Stimulated activated naive CD4-positive, alpha-beta T cell (primary cell): ENCODE results near the gene ZNF827.

Source experiments
- DNase-seq, 6 experiments: peaks; one replicate each; lab custom pipeline; 2025; lab: John Stamatoyannopoulos, UW

Gene ZNF827, protein sequence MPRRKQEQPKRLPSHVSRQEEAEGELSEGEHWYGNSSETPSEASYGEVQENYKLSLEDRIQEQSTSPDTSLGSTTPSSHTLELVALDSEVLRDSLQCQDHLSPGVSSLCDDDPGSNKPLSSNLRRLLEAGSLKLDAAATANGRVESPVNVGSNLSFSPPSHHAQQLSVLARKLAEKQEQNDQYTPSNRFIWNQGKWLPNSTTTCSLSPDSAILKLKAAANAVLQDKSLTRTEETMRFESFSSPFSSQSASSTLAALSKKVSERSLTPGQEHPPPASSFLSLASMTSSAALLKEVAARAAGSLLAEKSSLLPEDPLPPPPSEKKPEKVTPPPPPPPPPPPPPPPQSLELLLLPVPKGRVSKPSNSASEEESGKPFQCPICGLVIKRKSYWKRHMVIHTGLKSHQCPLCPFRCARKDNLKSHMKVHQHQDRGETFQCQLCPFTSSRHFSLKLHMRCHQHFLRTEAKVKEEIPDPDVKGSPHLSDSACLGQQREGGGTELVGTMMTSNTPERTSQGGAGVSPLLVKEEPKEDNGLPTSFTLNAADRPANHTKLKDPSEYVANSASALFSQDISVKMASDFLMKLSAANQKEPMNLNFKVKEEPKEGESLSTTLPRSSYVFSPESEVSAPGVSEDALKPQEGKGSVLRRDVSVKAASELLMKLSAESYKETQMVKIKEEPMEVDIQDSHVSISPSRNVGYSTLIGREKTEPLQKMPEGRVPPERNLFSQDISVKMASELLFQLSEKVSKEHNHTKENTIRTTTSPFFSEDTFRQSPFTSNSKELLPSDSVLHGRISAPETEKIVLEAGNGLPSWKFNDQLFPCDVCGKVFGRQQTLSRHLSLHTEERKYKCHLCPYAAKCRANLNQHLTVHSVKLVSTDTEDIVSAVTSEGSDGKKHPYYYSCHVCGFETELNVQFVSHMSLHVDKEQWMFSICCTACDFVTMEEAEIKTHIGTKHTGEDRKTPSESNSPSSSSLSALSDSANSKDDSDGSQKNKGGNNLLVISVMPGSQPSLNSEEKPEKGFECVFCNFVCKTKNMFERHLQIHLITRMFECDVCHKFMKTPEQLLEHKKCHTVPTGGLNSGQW

DNA sequence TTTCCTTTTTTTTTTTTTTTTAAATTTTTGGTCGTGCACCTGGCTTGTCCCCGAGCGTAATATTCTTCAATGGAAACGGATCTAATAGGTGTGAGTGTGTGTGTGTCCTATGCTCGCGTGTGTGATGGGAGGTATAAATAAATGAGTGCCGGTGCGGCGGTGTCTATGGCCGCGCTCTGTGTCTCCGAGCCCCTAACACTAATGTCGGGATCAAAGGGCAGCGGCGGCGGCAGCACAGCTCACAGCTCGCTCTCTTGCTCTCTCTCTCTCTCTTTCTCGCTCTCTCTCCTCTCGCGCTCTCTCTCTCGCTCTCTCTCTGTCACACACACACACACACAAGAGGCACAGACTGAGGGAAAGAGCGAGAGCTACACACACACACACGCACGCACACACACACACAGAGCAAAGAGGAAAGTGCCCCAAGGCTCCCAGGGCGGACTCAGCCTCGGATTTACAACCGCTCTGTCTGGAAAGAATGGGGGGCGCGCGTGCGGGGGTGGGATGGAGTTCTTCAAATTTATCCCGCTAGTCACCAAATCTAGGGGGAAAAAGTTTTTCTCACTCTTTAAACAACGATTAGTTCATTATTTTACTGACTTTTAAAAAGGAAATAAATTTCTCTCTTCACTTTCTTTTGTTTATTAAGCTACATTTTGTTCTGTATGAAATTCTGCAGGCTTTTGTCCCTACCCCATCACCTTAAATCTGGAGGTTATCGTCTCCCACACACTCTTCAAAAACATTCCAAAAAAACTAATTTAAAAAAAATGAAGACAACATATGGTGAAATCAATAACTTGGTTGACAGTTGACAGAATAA, at the start of gene ZNF827:
TSS of gene ZNF827 (minus strand) at position 206 of the 823 bp plus-strand sequence. CDS start 416 bp downstream, outside the sequence.
- peak; percentile 35 to 73 (median 63) for DNase-seq

DNA sequence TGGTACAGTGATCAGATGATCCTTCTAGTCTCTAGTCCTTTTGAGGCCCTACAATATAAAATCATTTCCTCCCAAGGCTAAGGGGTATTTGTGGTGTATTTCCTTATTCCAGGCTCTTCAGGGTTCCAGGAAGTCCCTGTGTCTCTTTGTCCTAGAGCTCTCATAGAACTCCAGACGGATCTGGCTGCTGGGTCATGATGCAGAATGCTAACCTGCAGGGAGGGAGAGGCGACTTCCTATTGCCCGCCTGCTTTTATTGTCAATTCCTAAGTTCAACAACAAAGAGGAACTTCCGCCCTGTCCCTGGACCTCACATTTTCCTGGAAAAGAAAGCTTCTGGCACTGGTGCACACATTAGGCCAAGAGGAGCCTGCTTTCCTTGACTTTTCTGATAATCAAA, 45.9 kb upstream of the ZNF827 start:
- DNase-seq = no peak

DNA sequence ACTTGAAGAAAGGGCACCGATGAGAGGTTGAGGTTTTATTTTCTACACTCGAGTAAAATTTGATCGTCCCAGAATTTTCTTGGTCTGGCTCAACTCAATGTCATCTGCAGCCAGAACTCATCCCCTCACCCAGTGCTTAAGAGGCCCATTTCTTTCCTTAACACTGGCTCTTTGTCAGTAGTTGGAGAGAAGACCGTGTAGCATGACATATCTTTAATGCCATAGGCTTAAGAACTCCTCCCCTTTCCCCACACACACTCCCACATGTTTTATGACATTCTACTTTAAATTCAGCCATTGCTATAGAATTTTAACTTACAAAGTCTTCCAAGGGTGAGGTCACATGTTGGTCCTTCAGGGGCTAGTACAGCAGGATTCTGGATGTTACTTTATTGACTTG, 44.2 kb upstream of the ZNF827 start:
- no peak for DNase-seq

DNA sequence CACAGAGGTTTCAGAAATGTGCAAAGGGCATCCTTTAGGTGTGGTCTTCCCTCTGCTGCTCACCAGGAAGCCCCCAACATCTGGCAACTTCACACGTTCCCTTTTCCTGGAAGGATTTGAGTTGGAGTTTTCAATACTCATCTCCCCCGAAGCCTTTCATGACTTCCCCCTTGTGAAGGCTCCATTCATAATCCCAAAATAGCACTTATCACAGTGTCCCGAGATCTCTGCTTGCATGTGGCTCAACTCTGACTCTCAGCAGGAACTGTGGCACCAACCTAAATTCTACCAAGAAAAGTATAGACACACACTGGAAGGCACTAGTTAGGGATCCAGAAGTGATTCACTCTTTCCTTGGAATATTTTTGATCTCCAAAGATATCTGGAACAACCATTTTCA, 40.5 kb upstream of the ZNF827 start:
- no peak for DNase-seq

DNA sequence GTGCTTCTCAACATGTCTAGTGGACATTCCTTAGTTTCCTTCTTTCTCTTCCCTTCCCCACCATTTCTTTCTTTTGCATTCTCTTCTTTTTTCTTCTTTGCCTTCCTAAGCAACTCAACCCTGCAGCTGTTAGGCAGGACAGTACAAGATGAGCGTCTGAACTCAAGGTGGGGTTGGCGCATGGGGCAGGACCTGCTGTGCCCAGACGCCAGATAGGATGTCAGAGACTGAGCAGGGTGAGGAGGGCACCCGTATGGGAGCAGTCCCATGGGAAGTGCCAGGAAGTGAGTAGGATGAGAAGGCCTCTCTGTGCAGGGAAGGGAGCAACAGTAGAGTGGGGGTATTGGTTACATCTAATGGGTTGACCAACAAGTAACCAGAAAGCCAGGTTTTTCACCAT, 38.1 kb upstream of the ZNF827 start:
- no peak for DNase-seq

DNA sequence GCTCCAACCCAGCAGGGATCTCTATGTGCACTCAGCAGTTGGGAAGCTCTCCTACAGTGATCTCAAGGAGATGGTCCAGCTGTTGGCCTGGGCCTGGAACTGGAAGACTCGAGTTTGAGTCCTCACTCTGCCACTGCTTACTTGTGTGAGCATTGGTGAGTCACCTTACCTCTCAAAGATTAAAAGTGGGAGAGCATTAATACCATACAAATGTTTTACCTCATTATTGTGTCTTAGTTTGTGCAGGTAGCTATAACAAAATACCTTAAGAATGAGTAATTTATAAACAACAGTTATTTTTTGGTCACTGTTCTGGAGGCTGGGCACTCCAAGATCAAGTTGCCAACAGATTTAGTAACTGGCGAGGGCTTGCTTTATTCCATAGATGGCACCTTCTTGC, 21.4 kb upstream of the ZNF827 start:
- DNase-seq = no peak

DNA sequence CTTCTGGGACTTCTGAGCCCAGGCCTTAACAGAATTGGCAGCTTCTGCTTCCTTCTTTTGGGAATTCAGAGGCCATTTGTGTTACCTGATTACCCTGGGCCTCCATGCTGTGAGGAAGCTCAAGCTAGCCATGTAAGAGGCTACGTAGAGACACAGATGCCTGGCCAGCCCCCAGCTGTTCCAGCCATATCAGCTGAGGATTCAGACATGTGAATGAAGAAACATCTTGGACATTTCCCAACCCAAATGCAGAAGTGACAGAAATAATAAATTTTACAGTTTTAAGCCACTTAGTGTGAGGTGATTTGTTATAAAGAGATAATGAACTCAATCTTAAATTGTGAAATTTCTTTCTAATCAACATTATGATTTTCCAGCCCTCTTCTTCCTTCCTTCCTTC, 18.7 kb upstream of the ZNF827 start:
- no peak for DNase-seq

DNA sequence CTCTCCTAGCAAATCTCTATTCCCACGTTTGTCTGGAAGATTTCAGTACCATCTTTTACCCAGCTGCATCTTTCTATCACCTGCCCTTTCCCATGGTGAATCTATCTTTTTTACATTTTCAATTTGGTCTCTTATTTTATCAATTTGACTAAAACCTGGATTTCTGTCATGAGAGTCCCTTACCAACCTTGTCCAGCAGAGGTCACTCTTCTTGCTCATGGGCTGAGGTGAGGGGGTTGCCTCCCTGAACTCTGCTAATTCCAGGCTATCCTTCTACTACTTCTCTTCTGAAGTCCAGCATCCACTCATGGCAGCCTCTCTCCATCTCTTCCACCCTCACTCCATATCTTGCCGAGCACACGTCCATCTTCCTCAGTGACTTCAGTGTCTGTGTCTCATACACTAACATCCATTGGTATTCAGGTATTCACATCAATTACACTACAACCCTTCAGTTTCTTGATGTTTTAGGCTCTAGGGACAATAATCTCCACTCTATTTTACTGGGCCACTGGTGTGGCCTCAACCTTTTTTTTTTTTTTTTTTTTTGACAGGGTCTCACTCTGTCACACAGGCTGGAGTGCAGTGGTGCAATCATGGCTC, 17.8 kb upstream of the ZNF827 start:
- peak in 3 of 6 experiments; percentile 0 to 33 (median 27) for DNase-seq

DNA sequence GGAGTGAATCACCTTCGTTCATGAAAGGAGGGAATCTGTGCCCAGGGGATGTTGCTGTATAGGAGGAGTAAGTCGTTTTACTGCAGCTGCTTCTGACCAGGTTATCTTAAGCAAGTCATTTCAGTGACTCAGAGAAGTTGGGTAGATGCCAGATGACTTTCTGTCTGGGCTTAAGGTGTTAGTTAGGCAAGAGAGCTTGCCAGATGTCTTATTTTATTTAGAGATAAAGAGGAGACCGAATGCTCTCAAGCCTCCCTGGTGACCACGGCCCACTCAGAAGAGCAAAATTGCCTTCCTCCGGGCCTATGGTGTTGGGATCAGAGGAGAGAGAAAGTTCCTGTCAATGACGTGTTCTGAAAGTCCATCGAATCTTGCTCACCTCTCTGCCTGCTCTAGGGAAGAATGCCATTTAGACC, 16.3 kb upstream of the ZNF827 start:
- DNase-seq = no peak

DNA sequence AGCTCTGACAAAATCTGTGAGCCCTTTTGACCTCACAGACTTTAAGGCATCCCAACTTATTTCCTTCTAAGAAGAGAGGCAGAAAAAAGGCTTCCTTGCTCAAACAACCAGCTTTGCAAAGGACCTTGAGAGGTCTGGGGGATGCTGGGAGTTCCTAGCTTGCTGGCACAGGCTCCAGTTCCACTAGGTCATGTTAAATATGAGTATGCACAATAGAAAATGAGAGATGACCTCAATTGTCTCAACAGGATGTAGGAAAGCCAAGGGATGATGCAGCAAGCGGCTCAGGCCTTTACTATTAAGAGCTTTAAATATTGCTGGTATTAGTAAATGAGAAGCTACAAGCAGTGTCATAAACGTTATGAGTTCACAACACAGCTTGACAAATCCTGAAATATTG, 13.3 kb upstream of the ZNF827 start:
- DNase-seq = no peak

DNA sequence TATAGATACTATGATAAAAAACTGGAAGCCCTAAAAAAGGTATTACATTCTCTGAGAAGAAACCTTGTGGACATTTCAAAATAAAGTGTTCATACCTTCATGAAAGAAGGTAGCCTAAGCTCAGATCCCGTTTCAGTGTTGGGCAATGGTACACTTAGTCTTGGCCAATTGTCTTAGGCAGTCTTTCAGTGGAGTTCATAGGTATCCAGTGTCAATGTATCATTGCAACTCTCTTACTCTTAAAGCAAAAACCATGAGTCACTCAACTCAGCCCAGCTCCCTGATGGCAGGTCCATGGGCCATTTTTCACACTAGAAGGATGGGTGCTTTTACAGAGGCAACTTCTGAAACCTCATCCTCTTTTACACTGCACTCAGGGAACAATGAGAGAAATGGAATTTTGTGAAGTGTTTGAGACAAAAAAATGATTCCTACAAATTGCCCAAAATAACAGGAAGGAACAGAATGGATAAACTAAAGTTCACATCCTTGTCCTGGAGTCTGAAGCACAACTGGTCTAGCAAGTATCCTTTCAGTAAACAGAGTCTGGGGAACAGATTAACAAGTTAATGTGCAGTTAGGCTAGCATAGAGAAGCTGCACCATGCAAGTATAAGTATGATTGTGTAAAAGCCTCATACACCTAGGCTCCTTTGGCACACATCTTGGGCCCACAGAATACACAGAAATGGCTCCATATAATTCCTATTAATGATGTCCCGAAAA, 7.0 kb upstream of the ZNF827 start:
- no peak for DNase-seq

DNA sequence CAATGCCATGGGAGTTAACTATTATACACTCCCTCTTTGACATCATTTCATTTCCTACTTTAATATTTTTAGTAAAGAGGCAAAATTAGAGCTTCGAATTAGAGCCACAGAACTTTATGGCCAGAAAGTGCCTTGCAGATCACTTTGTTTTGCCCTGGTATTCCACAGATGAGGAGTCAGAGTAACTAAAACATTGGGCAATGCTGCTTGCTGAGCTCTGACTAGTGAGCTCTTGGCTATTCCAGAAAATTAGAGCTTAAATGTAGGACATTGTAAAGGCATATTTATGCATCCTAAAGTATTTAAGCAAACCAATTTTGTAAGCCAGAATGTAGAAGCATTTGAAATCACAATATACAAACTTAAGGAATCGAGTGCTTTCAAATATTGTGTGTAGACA, 6.3 kb upstream of the ZNF827 start:
- no peak for DNase-seq

DNA sequence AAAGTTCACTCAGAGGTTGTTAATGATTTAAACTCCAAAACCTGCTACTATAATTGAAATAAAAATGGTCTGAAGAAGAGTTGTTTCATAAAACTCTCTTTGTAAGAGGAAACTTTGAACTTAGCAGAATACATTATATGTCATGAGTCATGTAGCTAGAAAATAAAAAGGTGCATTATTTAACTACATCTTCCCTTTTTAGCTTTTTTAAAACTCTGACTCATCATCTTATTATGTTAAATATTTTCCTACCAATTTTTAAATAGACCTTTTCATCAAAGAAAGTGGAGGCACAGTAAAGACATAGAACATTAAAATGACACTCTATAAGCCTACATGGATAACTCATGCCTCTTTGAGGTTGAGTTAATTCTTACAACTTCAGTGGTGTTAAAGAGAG, 1.2 kb upstream of the ZNF827 start:
- no peak for DNase-seq

DNA sequence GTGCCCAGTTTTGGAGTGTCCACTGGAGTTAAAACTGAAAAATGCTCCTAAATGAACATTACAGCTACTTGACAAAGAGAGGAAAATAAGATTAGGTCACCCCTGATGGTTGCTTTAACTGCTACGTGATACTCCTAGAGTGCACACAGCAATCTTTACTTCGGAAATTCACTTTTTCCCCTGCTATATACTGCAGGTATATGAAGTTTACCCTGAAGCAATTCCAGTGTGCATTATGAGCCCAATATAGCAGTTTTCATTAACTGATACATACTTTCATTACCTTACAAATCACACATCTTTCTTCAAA, 773 bp upstream of the ZNF827 start:
- DNase-seq = no peak

DNA sequence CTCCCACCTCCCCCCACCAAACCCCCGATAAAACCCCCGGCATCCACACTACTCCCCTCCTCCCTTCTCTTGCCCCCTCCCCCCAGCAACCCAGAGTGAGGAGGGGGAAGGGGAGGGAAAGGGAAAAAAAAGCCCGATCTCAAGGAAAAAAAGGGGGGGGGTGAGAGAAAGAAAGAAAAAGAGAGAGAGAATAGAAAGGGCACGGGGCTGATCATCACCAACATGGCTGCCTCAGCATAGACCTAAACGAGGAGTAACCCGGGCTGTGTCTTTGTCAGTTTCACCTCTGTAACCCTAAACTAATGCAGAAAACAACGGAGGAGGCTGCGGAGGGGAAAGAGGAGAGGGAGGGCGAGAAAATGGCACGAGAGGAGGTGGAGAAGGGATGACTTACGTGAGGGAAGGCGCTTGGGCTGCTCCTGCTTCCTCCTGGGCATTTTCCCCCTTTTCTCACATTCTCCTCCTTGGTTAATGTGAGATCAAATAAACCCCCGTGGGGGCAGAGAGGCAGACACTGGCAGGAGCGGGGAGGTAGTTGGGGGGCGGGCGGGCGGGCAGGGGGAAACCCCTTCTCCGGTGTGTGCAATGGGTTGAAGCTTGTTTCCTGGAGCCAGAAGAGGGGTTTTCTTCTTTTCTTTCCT, 532 bp downstream of the ZNF827 start:
- peak; percentile 29 to 67 (median 48) for DNase-seq

DNA sequence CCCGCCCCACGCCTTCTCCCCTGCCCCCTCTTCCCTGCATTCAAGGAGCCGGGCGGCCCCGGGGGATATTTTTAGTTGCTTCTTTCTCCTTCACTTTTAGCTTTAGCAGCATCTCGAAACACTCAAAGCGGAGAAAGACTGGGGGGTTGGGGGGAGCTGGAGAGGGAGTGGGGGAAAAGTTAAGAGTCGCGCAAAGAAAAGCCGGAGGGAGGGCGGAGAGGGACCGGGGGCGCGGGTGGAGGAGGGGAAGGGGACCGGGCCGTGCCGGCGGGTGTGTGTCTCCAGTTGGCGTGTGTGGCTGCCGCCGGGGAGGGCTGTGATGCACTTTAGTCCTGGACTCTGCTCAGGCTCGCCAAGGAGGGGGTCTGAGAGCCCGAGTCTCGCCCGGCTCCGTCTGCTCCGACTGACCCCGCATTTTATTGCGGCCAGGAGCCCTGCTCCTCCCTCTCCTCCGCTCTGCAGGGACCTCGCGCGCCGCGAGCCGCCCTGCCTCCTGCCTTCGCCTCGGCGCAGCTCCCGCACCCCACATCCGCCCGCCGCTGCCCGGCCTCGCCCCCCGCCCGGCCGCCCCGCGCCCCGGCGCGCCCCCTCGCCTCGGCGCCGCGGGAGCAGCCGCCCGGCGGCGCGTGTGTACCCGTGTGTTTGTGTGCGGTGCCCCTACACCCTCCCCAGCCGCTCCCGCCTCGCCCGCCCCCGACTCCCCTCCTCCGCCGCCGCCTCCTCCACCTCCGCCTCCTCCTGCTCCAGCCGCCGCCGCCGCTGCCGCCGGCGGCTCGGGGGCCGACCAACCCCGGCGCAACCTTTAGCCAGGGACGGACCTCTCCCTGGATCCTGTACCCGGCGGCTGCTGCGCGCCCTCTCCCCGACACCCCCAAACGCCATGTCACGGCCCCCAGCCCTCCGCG, 1.4 kb downstream of the ZNF827 start:
- DNase-seq = peak; percentile 38 to 58 (median 50)

DNA sequence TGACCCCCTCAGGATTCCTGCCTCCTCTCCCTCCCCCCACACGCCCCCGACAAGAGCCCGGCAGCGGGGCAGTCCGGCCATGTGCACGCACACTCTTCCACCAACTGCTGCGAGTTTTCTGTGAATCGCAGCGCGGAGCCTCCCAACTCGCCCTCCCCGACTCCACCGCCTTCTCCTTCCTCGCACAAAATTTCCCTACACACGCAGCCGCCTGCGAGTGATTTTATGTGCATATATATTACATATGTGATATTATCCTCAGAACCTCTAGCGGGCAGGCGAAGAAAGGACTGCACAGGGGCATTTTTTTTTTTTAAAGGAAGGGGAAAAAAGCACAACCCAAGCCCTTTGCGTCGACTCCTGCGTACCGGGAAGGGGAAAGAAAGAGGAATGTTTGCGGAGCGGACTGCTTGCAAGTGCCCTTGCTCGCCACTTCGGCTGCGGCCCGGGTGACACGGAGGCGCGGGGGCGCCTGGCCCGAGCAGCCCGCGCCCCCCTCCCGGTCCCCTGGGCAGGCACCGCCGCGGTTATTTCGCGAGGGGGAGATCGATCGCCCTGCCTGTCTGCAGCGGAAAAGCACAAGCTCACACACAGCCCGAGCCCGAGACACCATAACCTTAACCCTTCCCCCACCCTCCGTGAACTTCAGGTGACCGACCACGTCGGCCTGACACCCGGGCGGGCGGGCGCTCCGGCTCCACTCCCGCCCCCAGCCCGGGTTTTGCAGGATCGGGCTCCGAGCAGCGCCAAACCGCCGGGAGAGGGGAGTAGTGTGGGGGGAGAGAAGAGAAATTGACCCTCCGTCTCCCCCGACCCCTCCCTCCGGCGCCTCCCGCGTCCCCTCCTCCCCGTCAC, 2.3 kb downstream of the ZNF827 start:
- peak; percentile 38 to 68 (median 62) for DNase-seq
